ENCODE measurements around the gene GOLIM4.
"Not testable (repeated sequence)": the region's sequence is repeated elsewhere in the genome, so short reads cannot be mapped to it uniquely, and the experiment has no call there.

Gene GOLIM4

DNA sequence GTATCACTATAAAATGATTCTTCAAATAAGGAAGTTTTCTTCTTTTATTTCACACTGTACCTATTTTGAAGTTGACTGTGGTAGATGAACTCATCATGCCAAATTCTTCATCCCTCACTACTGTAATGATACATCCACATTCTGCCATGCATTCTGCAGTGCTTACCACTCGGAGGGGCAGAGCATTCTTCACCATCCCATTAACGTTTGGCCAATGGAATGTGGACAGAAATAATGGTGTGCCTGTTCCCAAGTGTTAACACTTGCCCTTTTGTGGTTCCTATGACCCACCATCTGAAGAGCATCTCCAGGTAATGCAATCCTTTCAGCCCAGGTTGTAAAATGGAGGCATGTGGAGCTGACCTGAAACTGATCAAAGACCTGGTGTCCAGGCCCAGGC lies 18.6 kb downstream of the GOLIM4 start:
- DNase-seq (ENCODE audit: low spot score), result no peak

DNA sequence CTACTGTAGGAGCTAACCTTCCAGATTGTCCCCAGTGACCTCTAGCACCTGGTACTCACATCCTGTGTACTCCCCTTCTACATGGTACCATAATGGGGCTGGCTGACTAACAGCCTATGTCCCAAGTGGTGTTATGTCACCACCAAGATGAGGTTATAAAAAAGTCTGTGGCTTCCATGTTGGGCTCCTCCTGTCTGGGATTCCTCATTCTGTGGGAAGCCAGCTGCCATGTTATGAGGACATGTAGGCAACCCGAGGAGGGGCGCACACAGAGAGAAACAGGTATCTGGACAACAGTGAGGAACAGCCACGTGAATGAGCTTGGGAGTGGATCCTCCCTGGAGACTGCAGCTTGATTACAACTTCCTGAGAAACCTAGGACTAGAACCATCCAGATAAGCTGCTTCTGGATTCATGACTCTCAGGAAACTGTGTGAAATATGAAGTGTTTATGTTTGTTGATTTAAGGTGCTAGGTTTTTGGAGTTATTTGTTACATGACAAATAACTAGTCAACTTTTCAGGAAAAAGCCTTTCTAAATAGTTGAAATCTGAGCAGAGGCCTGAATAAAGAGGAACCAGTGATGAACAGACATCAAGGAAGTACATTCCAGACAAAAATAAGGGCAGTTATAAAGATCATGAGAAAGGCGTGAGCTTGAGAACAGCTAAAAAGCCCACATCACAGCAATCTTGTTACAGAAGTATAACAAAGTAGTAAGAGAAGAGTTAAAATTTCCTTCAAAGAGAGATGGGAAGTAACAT lies 21.7 kb downstream of the GOLIM4 start:
- DNase-seq (ENCODE audit: low spot score), result no peak

DNA sequence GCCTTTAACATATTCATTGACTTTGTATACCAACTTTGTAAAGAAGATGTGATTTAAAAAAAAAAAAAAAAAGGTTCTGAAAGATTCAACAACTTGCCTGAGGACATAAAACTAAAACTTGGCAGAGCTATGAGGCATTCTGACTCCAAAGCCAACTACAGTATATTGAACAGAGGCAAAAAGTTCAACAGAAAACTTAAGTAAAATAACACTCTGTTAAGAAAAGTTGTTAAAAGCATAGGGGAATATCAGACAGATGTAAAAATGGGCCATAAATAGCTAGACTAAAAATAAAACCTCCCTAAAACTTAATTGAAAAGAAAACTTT lies 23.4 kb downstream of the GOLIM4 start:
- DNase-seq (ENCODE audit: low spot score), result no peak

DNA sequence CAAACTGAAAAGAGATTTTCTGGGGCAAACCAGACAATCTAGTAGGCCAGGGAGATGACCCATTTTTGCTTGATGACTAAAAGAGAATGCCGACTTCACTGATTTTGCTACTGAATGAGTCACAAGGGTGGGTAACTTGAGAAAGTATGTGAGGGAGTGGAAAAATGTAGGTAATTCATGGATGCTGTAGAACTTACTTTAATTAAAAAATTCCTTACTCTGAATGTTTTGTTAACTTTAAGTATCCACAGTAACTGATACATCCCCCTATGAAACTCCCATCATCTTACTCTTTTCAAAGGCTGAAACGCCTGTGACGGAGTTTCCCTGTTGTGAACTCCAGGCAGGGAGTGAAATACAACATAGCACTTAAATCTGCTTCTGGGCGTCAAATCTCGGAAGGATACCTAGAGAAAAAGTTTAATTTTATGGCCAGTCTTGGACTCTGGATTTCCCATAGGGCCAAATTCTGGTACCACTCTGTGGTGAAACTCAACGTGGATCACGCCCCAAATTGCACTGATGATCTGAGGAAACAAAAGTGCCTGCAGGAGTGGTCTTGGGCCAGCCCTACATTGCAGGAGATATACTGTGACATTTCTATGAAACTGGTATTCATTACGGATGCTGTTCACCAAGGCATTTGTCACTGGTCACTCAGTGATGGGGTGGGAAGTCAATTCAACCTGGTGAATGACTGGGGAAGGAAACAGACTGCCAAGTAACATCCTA lies 24.0 kb downstream of the GOLIM4 start:
- no peak for DNase-seq (ENCODE audit: low spot score)

DNA sequence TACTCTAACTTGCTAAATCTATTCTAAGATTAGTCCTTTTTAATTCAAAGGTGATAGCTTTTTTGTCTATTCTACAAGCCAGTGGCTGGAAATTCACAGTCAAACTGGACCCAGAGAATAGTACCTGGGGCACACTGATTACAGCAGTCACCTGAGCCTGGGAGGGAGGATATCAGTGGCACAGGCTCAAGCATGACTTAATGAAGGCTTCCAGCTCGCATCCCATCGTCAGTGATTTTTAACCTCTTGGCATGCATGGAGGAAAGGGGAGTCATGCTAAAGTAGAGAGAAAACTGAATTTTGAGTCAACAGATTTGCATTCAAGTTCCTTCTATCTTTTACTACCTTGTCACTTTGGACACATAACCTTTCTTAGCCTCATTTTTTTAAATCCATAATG lies 24.8 kb downstream of the GOLIM4 start:
- DNase-seq (ENCODE audit: low spot score), result no peak

DNA sequence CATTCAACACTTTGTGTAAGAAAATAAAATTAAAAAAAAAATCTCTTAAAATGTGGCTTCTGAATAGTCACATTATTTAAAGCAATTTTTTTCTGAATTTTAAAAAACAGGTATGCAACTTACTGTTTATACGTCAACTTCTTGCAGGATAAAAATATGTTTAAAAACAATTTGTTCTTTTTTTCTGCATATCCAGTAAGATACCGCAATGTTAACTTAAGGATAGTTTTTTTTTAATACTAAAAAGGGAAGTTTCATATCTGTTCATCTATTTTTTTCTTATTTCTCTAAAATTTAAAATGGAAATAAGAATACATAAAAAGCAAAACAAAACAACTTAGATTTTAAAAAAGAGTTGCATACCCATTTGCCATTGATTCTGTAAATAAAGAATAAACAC lies 27.4 kb downstream of the GOLIM4 start:
- DNase-seq (ENCODE audit: low spot score), result no peak

DNA sequence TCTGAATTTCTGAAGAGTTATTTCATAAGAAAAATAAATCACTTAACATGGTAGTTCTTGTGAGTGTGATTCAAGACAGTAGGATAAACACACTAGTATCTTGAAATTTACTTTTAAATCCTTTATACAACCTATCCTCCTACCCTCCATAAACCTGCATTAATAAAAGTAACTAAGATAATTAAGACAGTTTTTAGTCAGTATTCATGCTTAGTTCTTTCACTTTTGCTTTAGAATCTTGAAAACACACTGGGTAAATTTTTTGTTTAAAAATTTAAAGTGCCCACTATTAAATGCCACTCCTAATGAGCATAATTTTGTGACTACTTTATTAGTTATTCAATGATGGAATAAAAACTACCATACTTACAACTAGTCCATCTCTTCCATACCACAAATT lies 28.8 kb downstream of the GOLIM4 start:
- DNase-seq (ENCODE audit: low spot score), result no peak

DNA sequence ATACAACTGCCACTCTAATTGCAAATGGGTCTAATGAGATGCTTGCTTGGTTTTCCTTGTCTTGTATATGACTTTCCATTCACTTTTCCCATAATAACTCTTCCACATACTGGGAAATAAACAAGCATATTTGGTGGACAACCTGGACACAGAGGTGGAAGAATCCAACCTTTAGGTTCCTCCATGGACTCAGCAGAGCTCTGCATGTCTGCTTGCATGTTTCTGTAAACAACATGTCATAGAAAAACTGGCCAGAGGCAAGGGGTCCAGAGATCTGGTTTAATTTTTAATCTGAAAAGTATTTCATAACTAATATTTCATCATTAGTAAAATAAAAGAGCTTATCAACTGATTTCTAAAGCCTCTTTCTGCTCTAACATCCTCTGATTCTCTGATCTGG lies 30.2 kb downstream of the GOLIM4 start:
- DNase-seq (ENCODE audit: low spot score), result no peak

DNA sequence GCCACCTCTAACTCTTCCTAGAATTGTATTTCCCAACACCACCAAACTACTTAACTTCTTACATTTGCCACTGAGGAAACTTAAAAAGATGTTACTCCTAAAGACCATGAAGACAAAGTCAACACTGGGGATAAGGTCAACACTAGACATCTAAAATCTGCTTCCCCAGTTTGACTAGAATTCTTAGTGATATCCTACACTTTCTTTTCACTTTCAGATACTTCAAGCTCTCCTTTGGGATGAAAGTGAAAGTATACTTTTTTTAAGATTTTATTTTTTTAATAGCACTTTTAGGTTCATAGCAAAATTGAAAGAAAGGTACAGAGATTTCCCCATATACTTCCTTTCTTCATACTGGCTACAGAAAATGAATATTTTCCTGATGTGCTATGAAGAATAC lies 32.6 kb downstream of the GOLIM4 start:
- DNase-seq (ENCODE audit: low spot score), result no peak

DNA sequence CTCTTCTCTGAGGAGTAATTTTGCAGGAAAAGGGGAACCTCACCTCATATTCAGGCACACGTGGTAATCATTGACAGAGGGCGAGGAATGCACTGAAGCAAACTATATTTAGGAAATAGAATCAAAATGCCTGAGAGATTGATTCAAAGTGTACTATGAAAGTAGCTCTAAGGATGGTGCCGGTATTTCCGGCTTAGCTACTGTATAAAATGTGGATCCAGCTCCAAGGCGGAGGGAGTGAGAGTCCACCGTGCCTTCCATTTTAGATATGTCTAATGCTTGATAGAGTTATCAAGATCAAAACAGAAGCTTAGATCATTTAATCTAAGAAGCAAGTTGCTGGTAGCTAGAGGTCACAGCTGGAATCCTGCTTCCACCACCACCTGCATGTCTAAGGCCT lies 33.0 kb downstream of the GOLIM4 start:
- no peak for DNase-seq (ENCODE audit: low spot score)

DNA sequence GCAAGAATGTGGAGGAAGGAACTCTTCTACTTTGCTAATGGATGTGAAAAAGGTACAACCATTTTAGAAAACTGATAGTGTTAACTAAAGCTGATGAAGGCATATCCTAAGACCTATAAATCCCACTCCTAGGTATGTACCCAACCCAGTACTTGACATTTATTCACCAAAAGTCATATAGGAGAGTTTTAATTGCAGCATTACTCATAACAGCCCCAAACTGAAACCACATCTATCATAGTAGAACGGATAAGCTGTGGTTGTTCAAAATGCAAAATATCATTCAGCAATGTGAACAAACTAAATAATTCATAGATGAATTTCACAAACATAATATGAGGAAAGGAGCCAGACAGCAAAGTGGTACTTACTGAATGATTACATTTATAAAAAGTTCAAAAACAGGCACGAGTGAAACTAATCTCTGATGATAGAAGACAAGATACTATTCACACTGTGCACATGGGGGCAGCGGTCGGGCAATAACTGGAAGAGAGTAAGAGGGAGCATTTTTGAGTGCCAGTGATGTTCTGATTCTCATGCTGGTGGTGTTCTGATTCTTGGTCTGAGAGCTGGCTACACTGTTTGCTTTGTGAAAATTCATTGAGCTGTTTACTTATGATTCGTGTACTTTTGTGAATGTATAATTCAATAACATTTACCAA lies 34.3 kb downstream of the GOLIM4 start:
- DNase-seq (ENCODE audit: low spot score), result no peak

DNA sequence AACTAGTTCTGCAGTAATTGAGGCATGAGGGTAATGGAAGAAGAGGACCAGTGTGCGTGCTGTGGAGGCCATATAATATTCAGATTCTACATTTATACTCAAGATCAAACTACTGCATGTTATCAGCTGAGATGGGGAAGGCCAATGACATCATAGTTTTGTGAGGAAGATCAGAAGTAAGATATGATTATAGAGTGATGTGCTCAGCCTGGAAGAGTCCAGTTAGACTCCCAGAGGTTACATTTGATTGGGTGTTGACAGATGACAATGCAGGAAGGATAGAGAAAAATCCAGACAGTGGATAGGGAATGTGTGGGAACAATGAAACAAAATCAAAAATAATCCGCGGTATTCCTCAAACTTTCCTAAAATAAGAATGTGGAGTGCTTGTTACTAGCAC lies 35.4 kb downstream of the GOLIM4 start:
- DNase-seq (ENCODE audit: low spot score), result no peak

DNA sequence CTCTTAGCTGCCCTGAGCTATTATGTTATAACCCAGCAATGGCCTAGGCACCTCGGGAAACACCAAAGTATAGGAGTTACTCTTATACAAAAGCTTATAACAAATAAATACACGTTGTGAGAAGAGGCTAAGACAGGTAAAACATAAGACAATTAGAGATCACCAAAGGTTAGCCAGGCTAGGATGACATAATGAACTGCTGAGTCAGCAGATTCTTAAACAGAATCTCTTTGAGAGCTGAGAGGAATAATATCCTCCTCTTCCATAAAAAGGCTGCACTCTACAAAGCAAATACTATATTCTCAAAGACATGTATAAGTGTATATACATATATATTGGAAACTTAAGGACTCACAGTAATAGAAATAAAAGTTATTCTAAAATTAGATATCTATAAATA lies 37.2 kb downstream of the GOLIM4 start:
- no peak for DNase-seq (ENCODE audit: low spot score)

DNA sequence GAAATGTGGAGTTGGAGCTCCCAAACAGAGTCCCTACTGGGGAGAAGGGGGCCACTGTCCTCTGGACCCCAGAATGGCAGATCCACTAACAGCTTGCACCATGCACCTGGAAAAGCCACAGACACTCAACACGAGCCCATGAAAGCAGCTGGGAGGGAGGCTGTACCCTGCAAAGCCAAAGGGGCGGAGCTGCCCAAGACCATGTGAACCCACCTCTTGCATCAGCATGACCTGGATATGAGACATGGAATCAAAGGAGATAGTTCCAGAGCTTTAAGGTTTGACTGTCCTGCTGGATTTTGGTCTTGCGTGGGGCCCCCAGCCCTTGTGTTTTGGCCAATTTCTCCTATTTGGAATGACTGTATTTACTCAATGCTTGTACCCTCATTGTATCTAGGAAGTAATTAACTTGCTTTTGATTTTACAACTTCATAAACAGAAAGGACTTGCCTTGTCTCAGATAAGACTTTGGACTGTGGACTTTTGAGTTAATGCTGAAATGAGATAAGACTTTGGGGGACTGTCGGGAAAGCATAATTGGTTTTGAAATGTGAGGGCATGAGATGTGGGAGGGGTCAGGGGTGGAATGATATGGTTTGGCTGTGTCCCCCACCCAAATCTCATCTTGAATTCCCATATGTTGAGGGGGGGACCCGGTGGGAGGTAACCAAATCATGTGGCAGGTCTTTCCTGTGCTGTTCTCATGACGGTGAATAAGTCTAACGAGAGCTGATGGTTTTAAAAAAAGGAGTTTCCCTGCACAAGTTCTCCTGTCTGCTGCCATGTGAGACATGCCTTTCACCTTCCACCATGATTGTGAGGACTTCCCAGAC lies 39.1 kb downstream of the GOLIM4 start:
- DNase-seq (ENCODE audit: low spot score), result not testable (repeated sequence)

DNA sequence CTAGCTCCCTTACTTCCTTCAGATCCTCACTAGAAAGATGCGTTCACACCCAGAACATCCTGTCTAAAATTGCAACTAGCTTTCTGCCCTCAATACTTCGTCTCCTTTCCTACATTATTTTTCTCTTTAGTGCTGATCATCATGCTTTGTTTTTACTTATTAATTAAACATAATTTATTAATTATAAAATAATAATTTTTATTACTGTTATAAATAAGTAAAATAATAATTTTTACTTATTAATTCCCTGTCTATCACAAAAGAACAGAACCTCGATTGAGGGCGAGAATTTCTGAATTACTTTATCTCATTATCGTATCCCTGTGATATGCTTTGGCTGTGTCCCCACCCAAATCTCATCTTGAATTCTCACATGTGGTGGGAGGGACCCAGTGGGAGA lies 41.3 kb downstream of the GOLIM4 start:
- no peak for DNase-seq (ENCODE audit: low spot score)

DNA sequence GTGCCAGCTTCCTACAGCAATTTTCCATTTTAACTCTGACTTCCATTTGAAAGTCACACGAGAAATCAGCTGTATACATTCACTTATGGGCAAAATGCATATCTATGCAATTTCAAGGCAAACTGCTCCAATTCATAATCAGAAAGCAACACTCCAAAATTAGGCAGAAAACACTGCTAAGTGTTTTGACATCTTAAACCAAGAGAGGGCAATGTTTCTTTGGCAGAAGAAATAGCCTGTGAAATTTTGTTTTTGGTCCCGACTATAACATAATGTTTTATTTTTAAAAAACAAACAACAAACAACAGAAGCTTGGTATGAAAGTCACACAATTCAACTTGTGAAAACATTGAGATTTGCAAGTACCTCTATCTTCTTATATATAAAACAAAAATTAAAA lies 42.6 kb downstream of the GOLIM4 start:
- no peak for DNase-seq (ENCODE audit: low spot score)

DNA sequence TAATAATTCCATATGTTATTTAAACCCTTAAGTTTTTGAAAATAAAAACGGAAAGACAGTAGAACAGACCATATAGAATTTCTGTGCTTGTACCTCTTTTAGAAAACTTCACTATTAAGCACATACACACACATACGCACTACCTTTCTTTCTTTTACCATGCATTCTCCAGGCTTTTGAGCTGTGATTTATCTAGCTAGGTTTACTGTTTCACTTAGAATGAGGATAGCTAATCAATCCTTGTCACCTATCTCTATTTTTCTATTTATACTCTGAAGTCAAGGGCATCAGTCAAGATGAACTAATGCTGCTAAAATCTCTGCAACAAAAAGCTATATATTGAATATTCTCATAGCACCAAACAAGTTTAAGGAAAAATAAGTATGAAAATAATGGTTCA lies 43.2 kb downstream of the GOLIM4 start:
- no peak for DNase-seq (ENCODE audit: low spot score)

DNA sequence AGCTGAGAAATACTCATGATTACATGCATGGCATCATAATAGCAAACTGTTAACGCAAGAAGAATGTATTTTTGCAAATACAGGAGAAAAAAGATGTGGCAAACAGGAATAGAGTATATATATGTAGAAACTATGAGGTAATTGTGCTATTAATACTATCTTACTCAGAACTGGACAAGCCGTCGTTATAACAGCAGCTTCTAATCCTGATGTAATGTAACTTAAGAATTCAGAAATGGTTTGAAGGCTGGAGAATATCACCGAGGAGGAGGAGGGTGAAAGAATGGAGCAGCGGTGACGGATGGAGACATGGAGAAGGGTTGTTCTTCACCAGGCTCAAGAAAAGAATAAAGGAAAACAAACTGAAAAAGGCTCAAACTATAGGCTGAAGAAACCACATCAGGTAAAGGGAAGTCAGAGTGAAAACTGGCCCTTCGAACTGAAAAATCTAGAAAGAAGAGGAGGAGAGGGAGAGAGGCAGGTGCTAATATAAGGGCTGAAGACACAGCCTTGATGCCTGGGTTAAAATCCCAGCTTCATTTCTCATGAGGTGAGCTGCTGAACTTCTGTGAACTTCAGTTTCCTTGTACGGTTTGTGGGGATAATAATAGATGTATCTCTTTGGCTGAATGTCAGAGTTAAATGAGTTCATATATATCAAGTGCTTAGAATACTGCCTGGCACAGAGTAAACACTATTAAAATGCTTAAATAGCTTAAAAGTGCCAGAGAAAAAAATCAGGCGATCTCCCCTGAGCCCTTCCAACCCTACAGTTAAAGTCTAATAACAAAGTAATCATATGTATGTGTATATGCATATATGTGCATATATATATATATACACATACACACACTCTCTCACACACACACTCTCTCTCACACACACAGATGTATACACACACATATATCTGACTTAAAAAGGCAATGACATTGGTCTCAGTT lies 43.9 kb downstream of the GOLIM4 start:
- DNase-seq (ENCODE audit: low spot score), result no peak

DNA sequence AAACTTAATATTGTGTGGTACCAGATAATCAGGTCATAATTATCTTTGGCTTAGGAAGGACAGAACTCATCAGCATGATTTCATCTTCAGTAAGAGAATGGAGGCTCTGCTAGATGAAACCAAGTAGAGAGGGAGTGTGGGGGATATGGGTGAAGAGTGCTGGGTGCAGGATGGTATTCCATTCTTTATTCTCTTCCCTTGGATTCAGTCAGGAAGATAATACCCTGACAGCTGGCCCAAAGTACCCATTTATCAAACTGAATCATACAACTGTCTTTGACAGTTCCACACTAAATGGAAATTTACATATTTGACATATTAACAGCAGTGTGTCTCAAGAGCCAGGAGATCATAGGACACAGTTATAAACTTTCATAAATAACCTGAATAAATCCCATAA lies 44.7 kb downstream of the GOLIM4 start:
- DNase-seq (ENCODE audit: low spot score), result no peak

DNA sequence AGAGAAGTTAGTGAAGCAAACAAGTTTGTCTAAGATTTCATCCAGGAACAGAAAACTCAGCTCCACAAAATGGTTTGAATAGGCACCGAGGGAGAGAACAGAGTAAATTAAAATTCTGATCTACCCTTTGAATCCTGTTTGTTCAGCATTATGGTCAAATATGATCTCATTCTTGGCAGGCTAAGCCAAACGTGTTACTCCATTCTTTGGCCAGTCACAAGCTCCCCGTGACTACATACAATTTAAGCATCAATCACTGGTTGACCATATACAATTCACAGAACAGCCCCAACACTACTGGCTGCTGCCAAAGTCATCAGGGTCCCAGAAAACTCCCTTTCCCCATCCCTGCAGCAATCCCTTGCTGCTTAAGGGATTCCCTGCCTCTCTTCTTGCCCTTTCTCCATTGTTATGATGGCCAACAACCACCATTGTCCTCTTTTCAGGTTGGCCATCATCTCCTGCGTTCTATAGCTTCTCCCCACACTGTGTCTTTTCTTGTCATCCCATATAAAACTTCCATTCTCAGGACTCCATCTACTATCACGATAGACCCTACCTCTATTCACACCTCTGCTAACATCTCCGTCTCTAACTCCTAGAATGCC lies 46.3 kb downstream of the GOLIM4 start:
- DNase-seq (ENCODE audit: low spot score), result no peak

Data from HuH-7.5 (cell line).